RWPE2 (cell line): ENCODE results near the gene SLC38A2.

Experiments used
- ATAC-seq: fragments of 200-7000 bp; cut with Tn5 transposase; 3 replicates; pipeline ENCODE4 v1.9.1; 2021; ENCODE audit warnings: low read depth
- DNase-seq: peaks from one replicate; pipeline ENCODE4 v3.0.0-alpha.2; 2020; ENCODE audit warnings: low spot score
- H3K27ac ChIP-seq: fragments of 450-650 bp; 2 replicates; pipeline ENCODE4 v1.5.1; 2017; ENCODE audit warnings: mild to moderate bottlenecking; ENCODE audit not compliant: poor library complexity, severe bottlenecking
- H3K27me3 ChIP-seq: fragments of 250-450 bp; sonication (Bioruptor Pico); 2 replicates; pipeline ENCODE4 v1.5.1; 2021; ENCODE audit warnings: mild to moderate bottlenecking, moderate library complexity; ENCODE audit not compliant: insufficient read depth, poor library complexity, severe bottlenecking
- H3K36me3 ChIP-seq: fragments of 250-450 bp; sonication (Bioruptor Pico); 2 replicates; pipeline ENCODE4 v1.5.1; 2020; ENCODE audit warnings: low read depth, mild to moderate bottlenecking, moderate library complexity
- H3K4me1 ChIP-seq: fragments of 250-450 bp; sonication (Bioruptor Pico); 2 replicates; pipeline ENCODE4 v1.5.1; 2021; ENCODE audit warnings: mild to moderate bottlenecking, moderate library complexity; ENCODE audit not compliant: insufficient read depth, poor library complexity, severe bottlenecking
- H3K4me3 ChIP-seq: fragments of 250-450 bp; sonication (Bioruptor Pico); 2 replicates; pipeline ENCODE4 v1.5.1; 2021; ENCODE audit warnings: mild to moderate bottlenecking, moderate library complexity; ENCODE audit not compliant: severe bottlenecking
- H3K9me3 ChIP-seq: fragments of 250-450 bp; sonication (Bioruptor Pico); 2 replicates; pipeline ENCODE4 v1.5.1; 2021; ENCODE audit warnings: mild to moderate bottlenecking, moderate library complexity; ENCODE audit not compliant: severe bottlenecking
- CTCF ChIP-seq: fragments of 450-650 bp; IDR thresholded peaks from one replicate; pipeline ENCODE4 v1.5.1; 2017; ENCODE audit warnings: mild to moderate bottlenecking, moderate library complexity; ENCODE audit not compliant: poor library complexity, severe bottlenecking

Gene SLC38A2

GRCh38 chr12:46396826-46397225 lies 24.3 kb upstream of the SLC38A2 start:
- no peak overlapping the region for H3K27ac ChIP-seq
- no peak overlapping the region for H3K4me3 ChIP-seq
- H3K36me3 ChIP-seq, result peaks cover 4% of the 10 kb centered on the region; the same call in 1 of the 2 replicates
- no peaks in the 10 kb centered on the region for H3K9me3 ChIP-seq
- DNase-seq, result no peak
- TF ChIP-seq CTCF, result no peak
- no peaks in the 10 kb centered on the region for H3K27me3 ChIP-seq
- no peak for ATAC-seq
- peaks cover 19% of the 10 kb centered on the region for H3K4me1 ChIP-seq

- Histone ChIP-seq H3K27me3 (no peaks in the 10 kb centered on the region), H3K4me1 (peaks cover 30% of the 10 kb centered on the region), H3K36me3 (peaks cover 10% of the 10 kb centered on the region), H3K4me3 (no peak overlapping the region), H3K9me3 (no peaks in the 10 kb centered on the region), H3K27ac (no peak overlapping the region)
- no peak for DNase-seq
- ATAC-seq, result no peak
- TF ChIP-seq CTCF, result no peak
Observed at GRCh38 chr12:46395388-46395787, 22.8 kb upstream of the SLC38A2 start.

- H3K9me3 ChIP-seq, result no peaks in the 10 kb centered on the region
- no peak overlapping the region for H3K4me3 ChIP-seq
- TF ChIP-seq CTCF, result no peak
- peaks cover 24% of the 10 kb centered on the region for H3K36me3 ChIP-seq
- ATAC-seq (no peak), DNase-seq (no peak)
- H3K4me1 ChIP-seq, result peaks cover 67% of the 10 kb centered on the region
- no peaks in the 10 kb centered on the region for H3K27me3 ChIP-seq
- H3K27ac ChIP-seq, result peak overlapping the region; percentile 99
Observed at GRCh38 chr12:46391630-46392029, 19.1 kb upstream of the SLC38A2 start.

GRCh38 chr12:46390881-46391280 lies 18.3 kb upstream of the SLC38A2 start:
- H3K27ac ChIP-seq, result peak overlapping the region; percentile 99
- ATAC-seq (no peak), DNase-seq (no peak)
- peaks cover 73% of the 10 kb centered on the region for H3K4me1 ChIP-seq
- no peak overlapping the region for H3K4me3 ChIP-seq
- H3K9me3 ChIP-seq, result no peaks in the 10 kb centered on the region
- peaks cover 24% of the 10 kb centered on the region for H3K36me3 ChIP-seq
- no peaks in the 10 kb centered on the region for H3K27me3 ChIP-seq
- TF ChIP-seq CTCF, result no peak

GRCh38 chr12:46390304-46390703 lies 17.7 kb upstream of the SLC38A2 start:
- Histone ChIP-seq H3K36me3 (peaks cover 24% of the 10 kb centered on the region), H3K4me1 (peaks cover 79% of the 10 kb centered on the region), H3K27ac (peak overlapping the region; percentile 99), H3K27me3 (no peaks in the 10 kb centered on the region), H3K9me3 (no peaks in the 10 kb centered on the region), H3K4me3 (no peak overlapping the region)
- TF ChIP-seq CTCF, result no peak
- DNase-seq, result no peak
- no peak for ATAC-seq
